ENCODE results near the gene NHLRC1. TPM values are rescaled to one million over a fixed set of nuclear protein-coding genes. Genes with fewer than 3 reads are reported as not detected.

Gene NHLRC1
- total RNA-seq, 1 donor from 2014 or later = 1.8 TPM

DNA sequence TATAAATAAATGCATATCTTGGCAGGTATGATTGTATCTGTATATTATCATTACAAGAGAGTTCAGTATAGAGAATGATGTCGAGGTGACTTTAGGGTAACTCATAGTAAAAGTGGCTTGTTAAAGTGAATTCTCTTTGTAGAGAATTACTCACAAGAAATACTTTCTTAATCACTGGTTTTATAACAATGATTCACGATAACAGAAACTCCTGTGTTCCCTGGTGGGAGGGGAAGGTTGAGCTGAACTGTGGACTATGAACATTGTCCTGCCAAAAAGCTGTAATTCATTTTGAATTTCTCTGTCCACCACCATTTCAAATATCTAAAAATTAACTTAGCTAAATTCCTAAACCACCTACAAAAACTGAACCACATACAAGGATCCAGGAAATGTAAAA, 24.7 kb upstream of the NHLRC1 start:
- DNase-seq (ENCODE audit: low spot score in 2 of 2, unreplicated experiment in 2 of 2) = no peak
- H3K27ac Mint-ChIP-seq = peak overlapping the region; percentile 73
- peaks cover 14% of the 10 kb centered on the region for H3K4me1 Mint-ChIP-seq
- TF ChIP-seq, protein P1, sequence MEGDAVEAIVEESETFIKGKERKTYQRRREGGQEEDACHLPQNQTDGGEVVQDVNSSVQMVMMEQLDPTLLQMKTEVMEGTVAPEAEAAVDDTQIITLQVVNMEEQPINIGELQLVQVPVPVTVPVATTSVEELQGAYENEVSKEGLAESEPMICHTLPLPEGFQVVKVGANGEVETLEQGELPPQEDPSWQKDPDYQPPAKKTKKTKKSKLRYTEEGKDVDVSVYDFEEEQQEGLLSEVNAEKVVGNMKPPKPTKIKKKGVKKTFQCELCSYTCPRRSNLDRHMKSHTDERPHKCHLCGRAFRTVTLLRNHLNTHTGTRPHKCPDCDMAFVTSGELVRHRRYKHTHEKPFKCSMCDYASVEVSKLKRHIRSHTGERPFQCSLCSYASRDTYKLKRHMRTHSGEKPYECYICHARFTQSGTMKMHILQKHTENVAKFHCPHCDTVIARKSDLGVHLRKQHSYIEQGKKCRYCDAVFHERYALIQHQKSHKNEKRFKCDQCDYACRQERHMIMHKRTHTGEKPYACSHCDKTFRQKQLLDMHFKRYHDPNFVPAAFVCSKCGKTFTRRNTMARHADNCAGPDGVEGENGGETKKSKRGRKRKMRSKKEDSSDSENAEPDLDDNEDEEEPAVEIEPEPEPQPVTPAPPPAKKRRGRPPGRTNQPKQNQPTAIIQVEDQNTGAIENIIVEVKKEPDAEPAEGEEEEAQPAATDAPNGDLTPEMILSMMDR (IDR thresholded peaks at IDR 0.05; ENCODE audit: unreplicated experiment) = no peak
- no peaks in the 10 kb centered on the region for H3K9me3 Mint-ChIP-seq
- no peaks in the 10 kb centered on the region for H3K27me3 Mint-ChIP-seq (ENCODE audit: low read depth)
- peaks cover 13% of the 10 kb centered on the region for H3K36me3 Mint-ChIP-seq
- no peak overlapping the region for H3K4me3 Mint-ChIP-seq

- Mint-ChIP-seq H3K27ac (no peak overlapping the region), H3K36me3 (peaks cover 29% of the 10 kb centered on the region), H3K9me3 (no peaks in the 10 kb centered on the region), H3K4me3 (no peak overlapping the region), H3K4me1 (peaks cover 7% of the 10 kb centered on the region), H3K27me3 (ENCODE audit: low read depth) (no peaks in the 10 kb centered on the region)
- TF ChIP-seq, protein P1 (IDR thresholded peaks at IDR 0.05; ENCODE audit: unreplicated experiment) = no peak
- no peak for DNase-seq (ENCODE audit: low spot score in 2 of 2, unreplicated experiment in 2 of 2)
Measured at GRCh38 chr6:18142591-18142861, 20.0 kb upstream of the NHLRC1 start.

GRCh38 chr6:18141805-18142590, 19.5 kb upstream of the NHLRC1 start:
- no peaks in the 10 kb centered on the region for H3K27me3 Mint-ChIP-seq (ENCODE audit: low read depth)
- H3K4me3 Mint-ChIP-seq = no peak overlapping the region
- peaks cover 30% of the 10 kb centered on the region for H3K36me3 Mint-ChIP-seq
- TF ChIP-seq, protein P1 (IDR thresholded peaks at IDR 0.05; ENCODE audit: unreplicated experiment) = no peak
- H3K4me1 Mint-ChIP-seq = peaks cover 1% of the 10 kb centered on the region
- no peak for DNase-seq (ENCODE audit: low spot score in 2 of 2, unreplicated experiment in 2 of 2)
- H3K9me3 Mint-ChIP-seq = no peaks in the 10 kb centered on the region
- H3K27ac Mint-ChIP-seq = no peak overlapping the region

- TF ChIP-seq, protein P1 (IDR thresholded peaks at IDR 0.05; ENCODE audit: unreplicated experiment) = no peak
- Mint-ChIP-seq H3K27me3 (ENCODE audit: low read depth) (no peaks in the 10 kb centered on the region), H3K9me3 (no peaks in the 10 kb centered on the region), H3K4me1 (peaks cover 2% of the 10 kb centered on the region), H3K27ac (no peak overlapping the region), H3K36me3 (peaks cover 34% of the 10 kb centered on the region), H3K4me3 (no peak overlapping the region)
- no peak for DNase-seq (ENCODE audit: low spot score in 2 of 2, unreplicated experiment in 2 of 2)
Measured at GRCh38 chr6:18139935-18140621, 17.6 kb upstream of the NHLRC1 start.

- DNase-seq (ENCODE audit: low spot score in 2 of 2, unreplicated experiment in 2 of 2) = no peak
- H3K4me3 Mint-ChIP-seq = no peak overlapping the region
- no peaks in the 10 kb centered on the region for H3K9me3 Mint-ChIP-seq
- peaks cover 34% of the 10 kb centered on the region for H3K36me3 Mint-ChIP-seq
- H3K27ac Mint-ChIP-seq = no peak overlapping the region
- TF ChIP-seq, protein P1 (IDR thresholded peaks at IDR 0.05; ENCODE audit: unreplicated experiment) = no peak
- peaks cover 5% of the 10 kb centered on the region for H3K4me1 Mint-ChIP-seq
- H3K27me3 Mint-ChIP-seq (ENCODE audit: low read depth) = no peaks in the 10 kb centered on the region
Measured at GRCh38 chr6:18138906-18139305, 16.4 kb upstream of the NHLRC1 start.
